ENCODE measurements around the gene GGT1.

GGT1 gene

DNA sequence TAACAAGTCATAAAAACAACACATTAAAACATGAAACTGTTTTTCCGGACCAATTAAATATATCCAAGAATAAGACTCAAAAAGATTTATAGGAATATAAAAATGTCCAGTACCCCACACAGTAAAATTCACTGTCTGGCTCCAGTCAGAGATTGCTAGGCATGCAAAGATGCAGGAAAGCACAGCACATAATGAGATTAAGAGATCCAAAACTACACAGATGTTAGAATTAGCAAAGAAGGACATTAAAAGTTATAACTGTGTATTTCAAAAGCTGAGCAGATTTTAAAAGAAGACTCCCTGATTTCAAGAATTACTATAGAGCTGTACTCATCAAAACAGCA lies 23.8 kb upstream of the GGT1 start:
- Mint-ChIP-seq H3K27me3 (no peaks in the 10 kb centered on the region), H3K27ac (no peak overlapping the region), H3K9me3 (no peaks in the 10 kb centered on the region), H3K4me3 (no peak overlapping the region), H3K4me1 (no peaks in the 10 kb centered on the region)
- ATAC-seq (no peak), DNase-seq (no peak)

DNA sequence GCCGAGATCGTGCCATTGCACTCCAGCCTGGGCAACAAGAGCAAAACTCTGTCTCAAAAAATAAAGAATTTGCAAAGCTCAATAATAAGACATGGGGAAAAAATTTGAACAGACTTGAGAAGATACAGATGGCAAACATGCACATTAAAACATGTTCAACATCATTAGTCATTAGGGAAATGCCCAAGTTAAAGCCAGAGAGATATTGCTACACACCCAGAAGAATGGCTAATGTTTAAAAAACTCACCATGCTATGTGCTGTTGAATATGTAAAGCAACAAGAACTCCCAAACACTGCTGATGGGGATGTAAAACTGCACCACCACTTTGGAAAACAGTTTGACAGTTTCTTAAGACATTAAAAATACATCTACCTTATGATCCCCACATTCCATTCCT lies 22.7 kb upstream of the GGT1 start:
- no peaks in the 10 kb centered on the region for H3K9me3 Mint-ChIP-seq
- no peaks in the 10 kb centered on the region for H3K4me1 Mint-ChIP-seq
- ATAC-seq (no peak), DNase-seq (no peak)
- H3K4me3 Mint-ChIP-seq: no peak overlapping the region
- H3K27me3 Mint-ChIP-seq: no peaks in the 10 kb centered on the region
- H3K27ac Mint-ChIP-seq: no peak overlapping the region

DNA sequence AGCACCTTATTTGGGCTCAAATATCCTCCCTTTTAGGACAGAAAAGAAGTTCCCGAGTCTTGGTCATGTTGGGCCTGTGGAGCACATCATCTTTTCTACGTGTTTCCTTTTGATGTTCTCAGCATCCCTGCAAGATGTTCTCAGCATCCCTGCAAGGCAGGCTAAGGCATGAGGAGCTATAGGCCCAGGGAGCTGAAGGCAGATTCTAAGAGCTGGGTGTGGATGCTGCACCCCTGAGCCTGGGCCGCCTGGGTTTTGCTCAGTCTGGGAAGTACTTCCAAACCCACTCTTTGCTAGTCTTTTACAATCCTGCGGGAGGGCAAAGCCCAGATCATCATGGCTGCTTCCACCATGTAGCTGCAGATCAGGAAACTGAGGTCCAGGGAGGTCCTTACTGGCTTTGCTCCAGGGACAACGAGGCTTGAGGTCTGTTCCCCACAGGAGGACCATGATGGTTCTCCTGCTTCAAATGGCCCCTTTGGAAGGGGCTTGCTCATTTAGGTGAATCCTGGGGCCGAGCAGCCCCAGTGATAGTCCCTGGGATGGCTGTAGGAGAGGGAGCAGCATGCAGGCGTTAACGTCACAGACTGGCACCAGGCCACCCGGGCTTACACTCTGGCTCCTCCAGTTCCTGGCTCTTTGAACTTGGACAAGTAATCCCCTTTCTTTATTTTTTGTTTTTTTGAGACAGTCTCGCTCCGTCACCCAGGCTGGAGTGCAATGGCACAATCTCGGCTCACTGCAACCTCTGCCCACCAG lies 20.8 kb upstream of the GGT1 start:
- peak; percentile 15 for ATAC-seq
- Mint-ChIP-seq H3K9me3 (no peaks in the 10 kb centered on the region), H3K4me3 (no peak overlapping the region), H3K27me3 (no peaks in the 10 kb centered on the region), H3K4me1 (no peaks in the 10 kb centered on the region), H3K27ac (peak overlapping the region in 1 of 2 donors; percentile 37)
- DNase-seq: no peak

DNA sequence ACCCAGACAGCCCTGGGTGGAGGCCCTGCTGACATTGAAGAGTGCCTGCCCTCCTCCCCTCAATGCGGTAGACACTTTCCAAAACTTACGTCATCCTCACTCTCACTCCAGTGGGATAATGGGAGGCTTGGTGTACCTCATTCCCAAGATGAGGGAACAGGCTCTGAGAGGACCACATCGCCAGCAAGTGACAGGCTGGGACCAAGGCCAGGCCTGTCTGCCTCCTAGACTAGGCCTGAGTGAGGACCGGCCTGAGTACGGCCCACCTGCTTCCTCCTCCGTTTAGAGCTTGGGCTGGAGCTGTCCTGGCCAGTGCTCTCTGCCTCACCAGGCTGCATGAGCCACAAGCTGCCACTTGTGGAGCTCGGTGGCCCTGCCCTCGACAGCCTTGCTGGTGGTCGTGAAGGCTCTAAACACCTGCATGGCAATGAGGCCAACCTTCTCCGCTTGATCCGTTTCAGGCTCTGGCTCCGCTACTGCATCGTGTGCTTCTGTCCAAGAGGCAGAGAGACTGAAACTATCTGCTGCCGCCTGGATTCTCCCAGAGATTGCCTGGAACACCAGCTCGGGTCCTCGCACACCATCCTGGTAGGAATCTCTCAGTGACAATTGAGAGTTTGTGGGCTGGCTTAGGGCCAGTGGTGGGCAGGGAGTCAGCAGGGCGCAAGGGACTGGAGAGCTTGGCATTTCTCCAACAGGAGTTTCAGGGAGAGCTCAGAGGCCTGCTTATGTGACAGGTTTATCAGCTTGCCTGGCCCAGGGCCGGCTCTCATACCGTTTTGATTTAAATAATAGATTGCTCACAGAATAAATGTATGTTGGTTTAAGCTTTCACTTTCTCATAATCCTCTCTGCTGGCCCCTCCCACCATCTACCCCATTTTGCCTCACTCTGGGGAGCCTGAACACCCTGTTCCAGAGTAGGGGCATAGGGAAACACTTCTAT lies 19.5 kb upstream of the GGT1 start:
- no peak for DNase-seq
- no peak for ATAC-seq
- no peaks in the 10 kb centered on the region for H3K9me3 Mint-ChIP-seq

DNA sequence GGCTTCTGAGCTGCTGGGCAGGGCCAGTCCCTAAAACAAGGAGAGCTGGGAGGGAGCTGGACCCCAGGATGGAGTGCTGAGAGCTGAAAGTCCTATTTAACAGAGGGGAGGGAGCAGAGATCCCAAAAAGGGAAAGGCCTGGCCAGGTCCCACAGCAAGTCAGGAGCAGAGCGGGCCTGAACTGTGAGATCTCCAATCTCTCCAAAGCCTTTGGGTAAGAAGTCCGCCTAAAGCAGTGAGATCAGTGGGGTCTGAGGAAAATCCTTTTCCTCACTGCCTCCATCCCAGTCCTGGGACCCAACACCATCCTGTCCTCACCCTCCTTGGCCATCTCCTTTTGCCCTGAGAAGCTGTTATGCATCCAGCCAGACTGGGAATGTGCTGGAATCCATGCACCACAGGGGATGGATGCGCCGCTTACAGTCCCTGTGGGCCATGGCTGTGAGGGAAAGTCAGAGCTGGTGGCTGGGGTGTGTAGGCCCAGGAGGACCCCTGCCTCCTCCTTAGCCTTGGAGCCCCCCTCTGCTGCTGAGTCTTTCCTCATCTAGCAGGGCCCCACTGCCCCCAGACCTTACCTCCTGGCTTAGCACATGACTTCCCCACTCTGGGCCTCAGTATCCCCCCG lies 18.7 kb upstream of the GGT1 start:
- no peak overlapping the region for H3K4me3 Mint-ChIP-seq
- H3K27ac Mint-ChIP-seq: peak overlapping the region in 1 of 2 donors; percentile 59
- peak; percentile 6 for ATAC-seq
- DNase-seq: no peak
- no peaks in the 10 kb centered on the region for H3K27me3 Mint-ChIP-seq
- no peaks in the 10 kb centered on the region for H3K9me3 Mint-ChIP-seq
- H3K4me1 Mint-ChIP-seq: no peaks in the 10 kb centered on the region

More for the DNA sequence above, 19.5 kb upstream of the GGT1 start:
- Mint-ChIP-seq H3K4me1 (no peaks in the 10 kb centered on the region), H3K27ac (peak overlapping the region in 1 of 2 donors; percentile 22), H3K4me3 (no peak overlapping the region), H3K27me3 (no peaks in the 10 kb centered on the region)

DNA sequence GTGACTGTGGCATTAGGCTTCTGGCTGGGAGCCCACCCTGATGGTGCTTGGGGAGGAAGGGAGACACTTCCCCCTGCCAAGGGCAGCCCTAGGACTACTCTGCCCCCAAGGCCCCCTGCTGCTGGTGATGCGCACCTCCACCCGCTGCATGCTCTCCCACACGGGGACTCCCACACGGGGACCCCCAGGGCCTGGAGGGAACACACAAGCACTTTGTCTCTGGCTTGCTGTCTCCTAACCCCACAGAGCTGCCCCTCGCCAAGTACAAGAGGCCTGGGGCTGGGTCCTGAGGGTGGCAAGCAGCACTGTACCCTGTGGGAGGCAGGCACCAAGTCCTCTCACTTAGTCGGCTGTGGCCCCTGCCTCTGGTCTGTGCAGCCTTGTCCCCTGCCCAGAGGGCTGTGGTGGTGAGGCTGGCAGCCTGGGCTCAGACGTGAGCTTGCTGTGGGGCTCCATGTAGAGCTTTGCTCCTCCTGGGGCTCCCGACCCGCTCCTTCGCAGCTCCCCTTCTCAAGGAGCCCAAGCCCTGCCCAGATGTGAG lies 18.1 kb upstream of the GGT1 start:
- no peak overlapping the region for H3K4me3 Mint-ChIP-seq
- ATAC-seq (peak; percentile 24), DNase-seq (no peak)
- H3K9me3 Mint-ChIP-seq: no peaks in the 10 kb centered on the region
- H3K27me3 Mint-ChIP-seq: no peaks in the 10 kb centered on the region
- no peaks in the 10 kb centered on the region for H3K4me1 Mint-ChIP-seq
- H3K27ac Mint-ChIP-seq: peak overlapping the region in 1 of 2 donors; percentile 59

DNA sequence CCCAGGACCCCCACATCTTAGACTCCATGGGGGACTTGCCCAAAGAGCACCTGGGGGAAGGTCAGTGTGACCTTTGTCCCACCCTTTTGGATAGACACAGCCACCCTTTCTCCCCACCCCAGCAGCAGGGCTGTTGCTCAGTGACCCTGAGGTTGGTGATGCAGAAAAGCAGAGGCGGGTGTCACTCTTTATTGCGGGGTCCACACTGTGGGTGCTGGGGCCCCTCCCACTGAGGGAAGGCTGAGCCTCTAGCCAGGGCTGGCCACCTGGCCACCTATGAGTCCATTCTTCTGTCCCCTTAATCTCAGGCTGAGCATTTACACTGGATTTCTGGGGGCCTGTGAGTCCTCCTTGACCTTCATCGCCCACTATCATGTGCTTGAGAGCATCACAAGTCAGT lies 17.5 kb upstream of the GGT1 start:
- Mint-ChIP-seq H3K9me3 (no peaks in the 10 kb centered on the region), H3K27me3 (no peaks in the 10 kb centered on the region), H3K4me1 (no peaks in the 10 kb centered on the region), H3K4me3 (no peak overlapping the region), H3K27ac (no peak overlapping the region)
- DNase-seq (no peak), ATAC-seq (no peak)

DNA sequence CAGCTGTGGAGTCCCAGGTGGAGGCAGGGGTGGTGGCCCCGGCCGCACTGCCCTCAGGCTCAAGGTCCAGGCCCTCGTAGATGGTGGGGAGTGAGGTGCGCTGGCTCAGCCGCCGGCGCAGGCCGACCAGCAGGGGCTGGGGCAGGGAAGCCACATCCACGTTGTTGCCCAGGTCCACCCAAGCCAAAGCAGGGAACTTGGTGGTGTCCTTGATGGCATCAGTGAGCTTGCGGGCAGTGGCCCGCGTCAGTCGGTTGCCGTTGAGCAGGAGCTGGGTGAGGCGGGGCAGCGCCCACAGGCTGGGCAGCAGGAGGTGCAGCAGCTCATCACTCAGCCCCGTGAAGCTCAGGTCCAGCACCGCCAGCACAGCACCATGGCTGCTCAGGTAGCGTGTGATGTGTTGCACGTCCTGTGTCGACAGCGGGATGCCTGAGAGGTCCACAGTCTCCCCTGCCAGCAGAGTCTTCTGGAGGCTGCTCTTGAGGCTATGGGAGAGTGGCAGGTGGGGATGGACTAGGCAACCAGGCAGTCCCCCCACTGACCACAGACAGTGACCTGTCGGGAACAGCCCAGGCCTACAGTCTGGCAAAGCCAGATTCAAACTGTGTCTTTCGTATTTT lies 17.0 kb upstream of the GGT1 start:
- H3K4me3 Mint-ChIP-seq: no peak overlapping the region
- no peak overlapping the region for H3K27ac Mint-ChIP-seq
- ATAC-seq (no peak), DNase-seq (no peak)
- no peaks in the 10 kb centered on the region for H3K4me1 Mint-ChIP-seq
- H3K27me3 Mint-ChIP-seq: no peaks in the 10 kb centered on the region
- H3K9me3 Mint-ChIP-seq: no peaks in the 10 kb centered on the region

DNA sequence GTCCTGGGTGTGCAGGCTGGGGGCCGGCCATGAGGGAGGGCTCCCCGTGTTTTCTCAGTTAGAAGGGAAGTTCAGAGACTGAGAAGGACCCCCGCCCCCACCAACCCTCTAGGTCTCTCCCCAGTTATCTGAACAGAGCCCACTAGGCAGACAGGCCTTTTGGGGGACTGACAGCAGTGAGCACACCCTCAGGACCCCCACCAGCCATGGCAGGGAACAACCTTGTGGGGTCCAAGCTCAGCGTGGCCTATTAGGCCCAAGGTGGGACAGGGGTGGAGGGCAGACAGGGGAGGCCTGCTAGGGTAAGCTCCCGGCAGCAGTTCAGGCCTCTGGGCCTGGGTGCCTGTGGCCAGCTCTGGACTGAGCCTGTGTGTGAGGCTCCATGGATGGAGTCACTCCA lies 15.7 kb upstream of the GGT1 start:
- H3K4me1 Mint-ChIP-seq: peaks cover 2% of the 10 kb centered on the region
- H3K9me3 Mint-ChIP-seq: no peaks in the 10 kb centered on the region
- H3K27ac Mint-ChIP-seq: peak overlapping the region in 1 of 2 donors; percentile 20
- ATAC-seq (no peak), DNase-seq (no peak)
- peaks cover 7% of the 10 kb centered on the region for H3K27me3 Mint-ChIP-seq
- no peak overlapping the region for H3K4me3 Mint-ChIP-seq

DNA sequence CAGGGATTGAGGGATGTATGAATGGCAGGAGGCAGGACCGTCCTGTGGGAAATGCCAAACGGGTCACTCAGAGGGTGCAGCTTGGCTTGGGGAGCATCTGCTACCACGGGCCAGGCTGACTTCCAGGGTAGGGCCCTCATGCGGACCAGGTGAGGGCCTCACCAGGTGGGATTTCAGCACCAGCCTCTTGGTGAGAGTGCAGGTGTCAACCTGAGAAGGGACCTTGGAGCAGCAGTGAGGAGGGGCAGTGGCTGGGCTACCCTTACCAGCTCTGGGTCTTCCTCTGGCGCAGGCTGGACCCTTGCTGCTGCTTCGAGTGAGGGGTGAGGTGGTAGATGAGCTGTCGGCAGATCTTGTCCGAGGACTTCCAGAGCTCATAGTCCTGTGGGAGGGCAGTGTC lies 15.0 kb upstream of the GGT1 start:
- peaks cover 7% of the 10 kb centered on the region for H3K4me1 Mint-ChIP-seq
- ATAC-seq (no peak), DNase-seq (no peak)
- H3K4me3 Mint-ChIP-seq: no peak overlapping the region
- peak overlapping the region in 1 of 2 donors; percentile 38 for H3K27ac Mint-ChIP-seq
- H3K9me3 Mint-ChIP-seq: no peaks in the 10 kb centered on the region
- peaks cover 12% of the 10 kb centered on the region for H3K27me3 Mint-ChIP-seq

DNA sequence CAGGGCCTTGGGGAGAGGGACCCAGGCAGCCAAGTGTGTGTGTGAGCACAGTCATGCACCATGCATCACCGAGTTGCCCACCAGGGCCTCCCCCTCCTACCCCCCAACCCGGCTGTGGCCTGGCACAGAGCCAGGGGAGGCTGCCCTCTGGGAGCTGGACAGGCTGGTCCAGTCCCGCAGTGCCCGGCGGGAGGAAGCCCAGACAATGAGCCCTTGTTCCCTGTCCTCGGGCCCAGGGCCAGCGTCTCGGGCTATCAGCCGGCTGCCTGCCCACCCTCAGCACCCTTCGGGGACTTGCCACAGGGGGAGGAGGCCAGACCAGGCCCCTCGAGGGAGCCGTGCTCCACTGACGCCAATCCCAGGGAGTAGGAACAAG lies 14.6 kb upstream of the GGT1 start:
- Mint-ChIP-seq H3K4me3 (no peak overlapping the region), H3K9me3 (no peaks in the 10 kb centered on the region), H3K4me1 (peaks cover 10% of the 10 kb centered on the region), H3K27me3 (peaks cover 16% of the 10 kb centered on the region), H3K27ac (no peak overlapping the region)
- DNase-seq (no peak), ATAC-seq (no peak)

DNA sequence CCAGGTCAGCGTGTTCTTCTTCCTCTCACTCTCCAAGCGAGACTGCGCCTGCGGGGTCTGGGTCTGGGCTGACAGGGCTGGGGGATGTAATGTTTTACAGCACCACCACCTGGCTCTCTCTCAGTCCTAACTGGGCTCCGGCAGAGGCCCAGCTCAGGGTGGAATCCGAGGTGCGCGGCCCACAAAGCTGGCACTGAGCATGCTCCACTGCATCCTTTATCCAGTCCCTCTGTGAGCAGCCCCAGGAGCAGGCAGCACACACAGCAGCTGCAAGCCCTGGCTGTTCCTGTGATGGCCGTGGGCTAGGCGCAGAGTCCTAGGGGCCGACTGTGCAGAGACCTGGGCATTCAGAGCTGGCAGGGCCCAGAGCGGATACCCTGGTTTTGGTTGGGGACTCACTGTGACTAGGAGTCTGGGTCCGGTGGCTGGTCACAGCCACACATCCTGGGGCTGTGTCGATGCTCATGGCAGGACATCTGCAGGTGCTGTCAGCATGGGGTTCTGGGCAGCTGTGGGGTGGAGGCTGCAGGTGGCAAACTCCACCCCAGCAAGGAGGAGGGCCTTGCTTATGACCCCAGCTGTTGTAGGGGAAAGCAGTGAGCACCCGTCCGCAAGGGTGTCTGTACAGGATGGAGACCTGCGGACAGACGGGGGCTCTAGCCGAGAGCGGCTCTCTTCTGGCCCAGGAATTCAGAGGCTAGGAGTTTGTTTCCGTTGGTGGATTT lies 14.1 kb upstream of the GGT1 start:
- no peak overlapping the region for H3K27ac Mint-ChIP-seq
- peaks cover 22% of the 10 kb centered on the region for H3K27me3 Mint-ChIP-seq
- H3K4me3 Mint-ChIP-seq: no peak overlapping the region
- H3K9me3 Mint-ChIP-seq: no peaks in the 10 kb centered on the region
- no peak for ATAC-seq
- peaks cover 13% of the 10 kb centered on the region for H3K4me1 Mint-ChIP-seq
- no peak for DNase-seq

DNA sequence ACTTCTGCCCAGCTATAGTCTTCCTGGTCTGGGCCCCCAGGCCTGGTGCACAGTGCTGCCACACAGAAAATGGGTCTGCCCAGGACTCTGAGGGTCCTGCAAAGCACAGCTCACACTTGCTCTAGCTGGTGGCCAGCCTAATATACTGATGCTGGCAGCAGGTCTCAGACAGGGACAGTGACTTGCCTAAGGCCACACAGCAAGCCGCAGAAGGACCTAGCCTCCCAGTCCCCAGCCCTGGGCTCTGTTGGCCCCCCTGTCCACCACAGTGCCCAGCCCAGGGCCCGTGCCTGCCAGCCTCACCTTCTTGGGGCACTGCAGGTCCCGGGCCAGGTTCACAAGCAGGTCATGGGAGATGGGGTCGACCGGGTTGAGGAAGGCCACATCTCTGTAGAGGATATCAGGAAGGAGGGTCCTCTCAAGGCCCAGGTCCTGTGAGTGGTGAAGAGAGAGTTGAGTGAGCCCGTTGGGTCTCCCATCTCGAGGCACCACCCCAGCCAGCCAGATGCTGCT lies 13.4 kb upstream of the GGT1 start:
- Mint-ChIP-seq H3K27ac (no peak overlapping the region), H3K4me3 (no peak overlapping the region), H3K4me1 (peaks cover 13% of the 10 kb centered on the region), H3K27me3 (peaks cover 28% of the 10 kb centered on the region), H3K9me3 (no peaks in the 10 kb centered on the region)
- ATAC-seq (no peak), DNase-seq (no peak)

DNA sequence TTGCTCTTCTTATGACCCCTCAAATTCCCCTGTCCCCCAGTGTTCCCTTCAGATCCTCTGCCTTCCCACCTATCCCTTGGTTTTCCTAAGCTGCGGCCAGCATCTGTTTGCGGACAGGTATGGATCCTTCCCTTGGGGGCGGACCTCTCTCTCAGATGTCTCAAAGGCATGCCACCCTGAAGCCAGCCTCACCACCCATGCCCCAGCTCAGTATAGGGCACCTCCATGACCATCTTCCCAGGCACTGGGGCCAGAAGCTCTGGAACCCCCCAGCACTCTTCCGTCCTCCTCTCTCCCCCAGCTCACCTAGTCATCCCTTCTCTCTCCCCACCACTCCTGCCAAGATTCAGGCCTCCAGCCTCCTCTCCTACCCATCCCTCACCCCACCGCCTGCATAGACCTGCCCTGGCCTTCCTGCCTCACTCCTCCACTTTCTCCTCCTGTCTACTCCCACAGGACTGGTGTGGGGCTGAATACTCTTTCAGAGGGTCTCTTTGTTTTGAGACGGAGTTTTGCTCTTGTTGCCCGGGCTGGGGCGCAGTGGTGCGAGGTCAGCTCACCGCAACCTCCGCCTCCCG lies 12.3 kb upstream of the GGT1 start:
- Mint-ChIP-seq H3K9me3 (no peaks in the 10 kb centered on the region), H3K27ac (no peak overlapping the region), H3K4me3 (no peak overlapping the region), H3K4me1 (peaks cover 13% of the 10 kb centered on the region), H3K27me3 (peaks cover 32% of the 10 kb centered on the region)
- no peak for ATAC-seq
- DNase-seq: no peak
